ENCODE measurements around the gene MARCHF5.

Gene MARCHF5

GRCh38 chr10:92290837-92291615 is at the start of gene MARCHF5, which contains the start of gene CPEB3:
TSS of gene MARCHF5 (plus strand) at chr10:92291167. CDS start at chr10:92291495, 328 bp downstream.
TSS of gene CPEB3 (minus strand) at chr10:92291078. CDS start at chr10:92240350, 50,728 bp downstream.
- peak; percentile 98 for DNase-seq

- DNase-seq, result no peak
These were observed 49.5 kb upstream of the MARCHF5 start for GRCh38 chr10:92241501-92241900.

- no peak for DNase-seq
These were observed 48.6 kb upstream of the MARCHF5 start for GRCh38 chr10:92242380-92242779.

- DNase-seq, result peak; percentile 92
These were observed 47.9 kb upstream of the MARCHF5 start for GRCh38 chr10:92242910-92243671.

GRCh38 chr10:92244796-92245195 is 46.2 kb upstream of the MARCHF5 start:
- no peak for DNase-seq

GRCh38 chr10:92248566-92248965 is 42.4 kb upstream of the MARCHF5 start:
- DNase-seq, result no peak

- DNase-seq, result no peak
These were observed 27.6 kb upstream of the MARCHF5 start for GRCh38 chr10:92263396-92263795.

- no peak for DNase-seq
These were observed 26.7 kb upstream of the MARCHF5 start for GRCh38 chr10:92264249-92264648.

GRCh38 chr10:92265687-92266258 is 25.2 kb upstream of the MARCHF5 start:
- no peak for DNase-seq

- DNase-seq, result no peak
These were observed 23.6 kb upstream of the MARCHF5 start for GRCh38 chr10:92267343-92267742.

GRCh38 chr10:92268748-92269147 is 22.2 kb upstream of the MARCHF5 start:
- no peak for DNase-seq

- DNase-seq, result no peak
These were observed 16.9 kb upstream of the MARCHF5 start for GRCh38 chr10:92274071-92274470.

GRCh38 chr10:92278996-92279696 is 11.8 kb upstream of the MARCHF5 start:
- DNase-seq, result peak; percentile 58

GRCh38 chr10:92284112-92284704 is 6.8 kb upstream of the MARCHF5 start:
- DNase-seq, result peak; percentile 38

- peak; percentile 81 for DNase-seq
These were observed 711 bp upstream of the MARCHF5 start for GRCh38 chr10:92290076-92290836.

- no peak for DNase-seq
These were observed 574 bp downstream of the MARCHF5 start for GRCh38 chr10:92291616-92291865.

GRCh38 chr10:92291921-92292845 is 1.2 kb downstream of the MARCHF5 start:
- peak; percentile 79 for DNase-seq

- DNase-seq, result no peak
These were observed 7.5 kb downstream of the MARCHF5 start for GRCh38 chr10:92298487-92298886.

- no peak for DNase-seq
These were observed 12.1 kb downstream of the MARCHF5 start for GRCh38 chr10:92303096-92303495.

- no peak for DNase-seq
These were observed 13.1 kb downstream of the MARCHF5 start for GRCh38 chr10:92304061-92304460.
